HL-60 (cell line): ENCODE data around the gene WRAP73.

Experiments
- CTCF ChIP-seq: IDR thresholded peaks from one replicate; pipeline ENCODE4 v1.5.1; 2011; ENCODE audit warnings: low read length, control low read depth, inconsistent platforms; ENCODE audit not compliant: insufficient read depth
- GABPA ChIP-seq: IDR thresholded peaks from 2 replicates; pipeline ENCODE4 v1.6.1; 2012; ENCODE audit warnings: low read depth
- POLR2AphosphoS5 ChIP-seq: IDR thresholded peaks from 2 replicates; pipeline ENCODE4 v1.6.1; 2012; ENCODE audit warnings: low read depth
- SPI1 ChIP-seq: IDR thresholded peaks from 2 replicates; pipeline ENCODE4 v1.6.1; 2012; ENCODE audit warnings: low read depth, mild to moderate bottlenecking, borderline replicate concordance
- TF ChIP-seq, protein P1 (sequence below): IDR thresholded peaks from 2 replicates; pipeline ENCODE4 v1.6.1; 2012; ENCODE audit warnings: low read depth; ENCODE audit not compliant: insufficient replicate concordance

GRCh38 chr1:3662080-3662671 is 12.3 kb upstream of the WRAP73 start:
- TF ChIP-seq POLR2AphosphoS5 = no peak
- no peak for TF ChIP-seq CTCF
- TF ChIP-seq GABPA = no peak
- TF ChIP-seq, protein P1, sequence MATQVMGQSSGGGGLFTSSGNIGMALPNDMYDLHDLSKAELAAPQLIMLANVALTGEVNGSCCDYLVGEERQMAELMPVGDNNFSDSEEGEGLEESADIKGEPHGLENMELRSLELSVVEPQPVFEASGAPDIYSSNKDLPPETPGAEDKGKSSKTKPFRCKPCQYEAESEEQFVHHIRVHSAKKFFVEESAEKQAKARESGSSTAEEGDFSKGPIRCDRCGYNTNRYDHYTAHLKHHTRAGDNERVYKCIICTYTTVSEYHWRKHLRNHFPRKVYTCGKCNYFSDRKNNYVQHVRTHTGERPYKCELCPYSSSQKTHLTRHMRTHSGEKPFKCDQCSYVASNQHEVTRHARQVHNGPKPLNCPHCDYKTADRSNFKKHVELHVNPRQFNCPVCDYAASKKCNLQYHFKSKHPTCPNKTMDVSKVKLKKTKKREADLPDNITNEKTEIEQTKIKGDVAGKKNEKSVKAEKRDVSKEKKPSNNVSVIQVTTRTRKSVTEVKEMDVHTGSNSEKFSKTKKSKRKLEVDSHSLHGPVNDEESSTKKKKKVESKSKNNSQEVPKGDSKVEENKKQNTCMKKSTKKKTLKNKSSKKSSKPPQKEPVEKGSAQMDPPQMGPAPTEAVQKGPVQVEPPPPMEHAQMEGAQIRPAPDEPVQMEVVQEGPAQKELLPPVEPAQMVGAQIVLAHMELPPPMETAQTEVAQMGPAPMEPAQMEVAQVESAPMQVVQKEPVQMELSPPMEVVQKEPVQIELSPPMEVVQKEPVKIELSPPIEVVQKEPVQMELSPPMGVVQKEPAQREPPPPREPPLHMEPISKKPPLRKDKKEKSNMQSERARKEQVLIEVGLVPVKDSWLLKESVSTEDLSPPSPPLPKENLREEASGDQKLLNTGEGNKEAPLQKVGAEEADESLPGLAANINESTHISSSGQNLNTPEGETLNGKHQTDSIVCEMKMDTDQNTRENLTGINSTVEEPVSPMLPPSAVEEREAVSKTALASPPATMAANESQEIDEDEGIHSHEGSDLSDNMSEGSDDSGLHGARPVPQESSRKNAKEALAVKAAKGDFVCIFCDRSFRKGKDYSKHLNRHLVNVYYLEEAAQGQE = no peak
- TF ChIP-seq SPI1 = no peak
